HepG2 (cell line): ENCODE data around the gene OTOP3. TPM values are rescaled to one million over a fixed set of nuclear protein-coding genes. Genes with fewer than 3 reads are reported as not detected.

Source experiments
- AKAP8 ChIP-seq: sonication (generic); formaldehyde crosslinking; IDR thresholded peaks from 2 replicates; pipeline ENCODE4 v1.5.1; 2020; ENCODE audit warnings: mild to moderate bottlenecking, missing genetic modification reagents
- ARID4A ChIP-seq: sonication (generic); formaldehyde crosslinking; IDR thresholded peaks from 2 replicates; pipeline ENCODE4 v1.5.0; 2020; ENCODE audit warnings: mild to moderate bottlenecking, missing genetic modification reagents, borderline replicate concordance
- BHLHE40 ChIP-seq: IDR thresholded peaks from 2 replicates; pipeline ENCODE4 v1.6.1; 2011; ENCODE audit warnings: low read length, improper control_type of control experiment
- CCAR2 ChIP-seq: fragments of 200-400 bp; formaldehyde crosslinking; optimal IDR thresholded peaks from 2 replicates; pipeline ENCODE3; 2018; ENCODE audit warnings: low read depth, mild to moderate bottlenecking, low read length, moderate library complexity
- DR1 ChIP-seq: sonication (generic); formaldehyde crosslinking; IDR thresholded peaks from 2 replicates; pipeline ENCODE4 v1.8.0; 2021; ENCODE audit warnings: mild to moderate bottlenecking, missing genetic modification reagents, inconsistent platforms
- ERF ChIP-seq: IDR thresholded peaks from 2 replicates; pipeline ENCODE4 v1.6.1; 2018; ENCODE audit warnings: missing biosample characterization, missing genetic modification reagents
- JUN ChIP-seq: sonication (generic); formaldehyde crosslinking; IDR thresholded peaks from 2 replicates; pipeline ENCODE4 v1.4.0; 2020; ENCODE audit warnings: mild to moderate bottlenecking, missing genetic modification reagents
- NFATC3 ChIP-seq: sonication (generic); formaldehyde crosslinking; IDR thresholded peaks from 2 replicates; pipeline ENCODE4 v1.5.1; 2020; ENCODE audit warnings: mild to moderate bottlenecking, missing genetic modification reagents
- NRL ChIP-seq: sonication (generic); formaldehyde crosslinking; IDR thresholded peaks from 2 replicates; pipeline ENCODE4 v1.5.0; 2020; ENCODE audit warnings: missing genetic modification reagents, mild to moderate bottlenecking, moderate library complexity, borderline replicate concordance
- SMYD3 ChIP-seq: sonication (generic); formaldehyde crosslinking; IDR thresholded peaks from 2 replicates; pipeline ENCODE4 v1.8.1; 2023; ENCODE audit warnings: mild to moderate bottlenecking, missing genetic modification reagents
- SOX6 ChIP-seq, 2 experiments: fragments of 450-650 bp in 1 of 2; sonication (generic) in 1 of 2; formaldehyde crosslinking in 1 of 2; IDR thresholded peaks; 2 replicates each; pipeline versions ENCODE4 v1.4.0 to v1.6.1; 2017 to 2020; ENCODE audit warnings: antibody characterized with exemption in 1 of 2, mild to moderate bottlenecking in 1 of 2, missing genetic modification reagents in 1 of 2
- SP1 ChIP-seq, 2 experiments: fragments of 450-650 bp in 1 of 2; sonication (generic) in 1 of 2; formaldehyde crosslinking in 1 of 2; IDR thresholded peaks; 2 replicates each; pipeline versions ENCODE4 v1.4.0 to v1.6.1; 2016 to 2020; ENCODE audit warnings: missing genetic modification reagents in 1 of 2
- SP140L ChIP-seq: sonication (generic); formaldehyde crosslinking; IDR thresholded peaks from 2 replicates; pipeline ENCODE4 v1.4.0; 2020; ENCODE audit warnings: missing genetic modification reagents, borderline replicate concordance
- SP4 ChIP-seq: sonication (generic); formaldehyde crosslinking; IDR thresholded peaks from 2 replicates; pipeline ENCODE4 v1.8.1; 2023; ENCODE audit warnings: mild to moderate bottlenecking, missing genetic modification reagents
- TAF15 ChIP-seq: fragments of 200-400 bp; formaldehyde crosslinking; IDR thresholded peaks from one replicate; pipeline ENCODE4 v1.6.1; 2018; ENCODE audit warnings: mild to moderate bottlenecking, low read depth, low read length; ENCODE audit not compliant: poor library complexity, severe bottlenecking
- ZBTB3 ChIP-seq: sonication (generic); formaldehyde crosslinking; IDR thresholded peaks from 2 replicates; pipeline ENCODE4 v1.4.0; 2020; ENCODE audit warnings: low read depth, mild to moderate bottlenecking, moderate library complexity, missing genetic modification reagents, borderline replicate concordance
- ZMAT5 ChIP-seq: sonication (generic); formaldehyde crosslinking; IDR thresholded peaks from 2 replicates; pipeline ENCODE4 v1.5.0; 2020; ENCODE audit warnings: mild to moderate bottlenecking, low read depth, missing genetic modification reagents, borderline replicate concordance
- ZNF773 ChIP-seq: sonication (generic); formaldehyde crosslinking; IDR thresholded peaks from 2 replicates; pipeline ENCODE4 v1.4.0; 2020; ENCODE audit warnings: missing genetic modification reagents, borderline replicate concordance
- polyA plus RNA-seq, 8 experiments: library from polyadenylated mRNA; depleted of rRNA in 3 of 8; stranded (reverse) in 7 of 8; unstranded in 1 of 8; fragments of >200 nt; fragmentation: Illumina TruSeq in 4 of 8; extraction: Trizol in 4 of 8; gene quantifications; 2 replicates each; pipeline versions ENCODE4 v1.2.1 to v1.2.3, GENCODE V29; 2011 to 2016; ENCODE audit warnings: low read depth in 4 of 8, missing spikeins in 1 of 8, mixed read lengths in 1 of 8; ENCODE audit not compliant: insufficient read depth in 1 of 8
- total RNA-seq, 5 experiments: library from RNA; depleted of rRNA; stranded (reverse); fragments of >200 nt; fragmentation: Illumina TruSeq; extraction: Trizol; gene quantifications; 2 replicates each; pipeline ENCODE4 v1.2.3, GENCODE V29; 2016; ENCODE audit warnings: low read depth in 1 of 5
- TF ChIP-seq, protein P1 (sequence below): sonication (generic); formaldehyde crosslinking; IDR thresholded peaks from 2 replicates; pipeline ENCODE4 v1.4.0; 2020; ENCODE audit warnings: missing genetic modification reagents
- TF ChIP-seq, protein P2 (sequence below): sonication (generic); formaldehyde crosslinking; IDR thresholded peaks from 2 replicates; pipeline ENCODE4 v1.5.0; 2020; ENCODE audit warnings: mild to moderate bottlenecking, missing genetic modification reagents, moderate library complexity

Gene OTOP3
- total and polyA plus RNA-seq, 2 of the 13 experiments (the other 11 are each of a cell fraction or from before 2014, with no cell fraction given) = not detected

DNA sequence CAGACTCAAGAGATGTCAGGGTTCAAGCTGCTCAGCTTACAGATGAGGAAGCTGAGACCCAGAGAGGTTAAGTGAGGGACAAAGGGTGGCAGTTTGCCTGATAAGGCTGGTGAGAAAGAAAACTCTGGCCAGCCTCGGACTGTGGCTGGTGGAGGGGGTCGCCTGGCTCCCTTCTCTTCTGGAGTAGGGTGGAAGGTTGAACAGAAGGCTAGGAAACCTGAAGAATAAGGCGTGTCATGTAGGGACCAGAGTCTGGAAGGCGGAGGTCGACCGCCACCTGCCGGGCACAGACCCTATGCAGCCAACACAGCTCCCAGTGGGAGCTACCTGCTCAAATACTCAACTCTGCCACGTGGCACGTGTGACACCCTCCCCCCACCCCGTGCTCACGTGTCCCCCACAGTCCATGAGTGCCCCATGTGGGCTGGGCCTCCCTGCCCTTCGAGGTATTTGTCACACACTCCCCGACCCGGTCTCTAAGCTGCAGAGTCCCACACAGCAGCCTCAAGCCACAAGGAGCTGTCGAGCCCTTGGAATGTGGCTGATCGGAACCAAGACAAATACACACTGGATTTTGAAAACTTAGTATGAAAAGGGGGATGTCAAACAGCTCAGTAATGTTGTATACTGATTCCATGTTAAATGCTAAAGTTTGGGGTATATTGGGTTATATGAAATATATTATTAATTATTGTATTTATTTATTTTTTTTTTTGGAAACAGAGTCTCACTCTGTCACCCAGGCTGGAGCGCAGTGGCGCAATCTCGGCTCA, 25.1 kb downstream of the OTOP3 start (continued):
- no peak for TF ChIP-seq SOX6 (IDR thresholded peaks at IDR 0.05)
- peak; percentile 63 for TF ChIP-seq SOX6 (CRISPR knock-in tag; IDR thresholded peaks at IDR 0.05)
- no peak for TF ChIP-seq SP1 (IDR thresholded peaks at IDR 0.05)
- TF ChIP-seq SP1 (CRISPR knock-in tag; IDR thresholded peaks at IDR 0.05) = peak; percentile 71; the same call in 1 of the 2 replicates
- TF ChIP-seq AKAP8 = no peak
- TF ChIP-seq TAF15 = no peak
- TF ChIP-seq CCAR2 = no peak
- TF ChIP-seq NFATC3 (CRISPR knock-in tag) = peak; percentile 98
- peak; percentile 70; the same call in 1 of the 2 replicates for TF ChIP-seq ARID4A (CRISPR knock-in tag)
- TF ChIP-seq, protein P1, sequence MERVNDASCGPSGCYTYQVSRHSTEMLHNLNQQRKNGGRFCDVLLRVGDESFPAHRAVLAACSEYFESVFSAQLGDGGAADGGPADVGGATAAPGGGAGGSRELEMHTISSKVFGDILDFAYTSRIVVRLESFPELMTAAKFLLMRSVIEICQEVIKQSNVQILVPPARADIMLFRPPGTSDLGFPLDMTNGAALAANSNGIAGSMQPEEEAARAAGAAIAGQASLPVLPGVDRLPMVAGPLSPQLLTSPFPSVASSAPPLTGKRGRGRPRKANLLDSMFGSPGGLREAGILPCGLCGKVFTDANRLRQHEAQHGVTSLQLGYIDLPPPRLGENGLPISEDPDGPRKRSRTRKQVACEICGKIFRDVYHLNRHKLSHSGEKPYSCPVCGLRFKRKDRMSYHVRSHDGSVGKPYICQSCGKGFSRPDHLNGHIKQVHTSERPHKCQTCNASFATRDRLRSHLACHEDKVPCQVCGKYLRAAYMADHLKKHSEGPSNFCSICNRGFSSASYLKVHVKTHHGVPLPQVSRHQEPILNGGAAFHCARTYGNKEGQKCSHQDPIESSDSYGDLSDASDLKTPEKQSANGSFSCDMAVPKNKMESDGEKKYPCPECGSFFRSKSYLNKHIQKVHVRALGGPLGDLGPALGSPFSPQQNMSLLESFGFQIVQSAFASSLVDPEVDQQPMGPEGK (CRISPR knock-in tag) = peak; percentile 91
- TF ChIP-seq ERF (CRISPR knock-in tag) = peak; percentile 55; the same call in 1 of the 2 replicates
- TF ChIP-seq ZBTB3 (CRISPR knock-in tag) = no peak
- 0 out of 2 replicates have a peak, but pooled peaks have one; percentile 34 for TF ChIP-seq SP140L (CRISPR knock-in tag)
- TF ChIP-seq SP4 = peak; percentile 74
- TF ChIP-seq SMYD3 = 0 out of 2 replicates have a peak, but pooled peaks have one; percentile 59
- TF ChIP-seq ZMAT5 (CRISPR knock-in tag) = no peak
- 0 out of 2 replicates have a peak, but pooled peaks have one; percentile 51 for TF ChIP-seq JUN (CRISPR knock-in tag)
- peak; percentile 46; the same call in 1 of the 2 replicates for TF ChIP-seq DR1 (CRISPR knock-in tag)
- TF ChIP-seq NRL (CRISPR knock-in tag) = 0 out of 2 replicates have a peak, but pooled peaks have one; percentile 41
- peak; percentile 72; the same call in 1 of the 2 replicates for TF ChIP-seq ZNF773 (CRISPR knock-in tag)
- TF ChIP-seq, protein P2, sequence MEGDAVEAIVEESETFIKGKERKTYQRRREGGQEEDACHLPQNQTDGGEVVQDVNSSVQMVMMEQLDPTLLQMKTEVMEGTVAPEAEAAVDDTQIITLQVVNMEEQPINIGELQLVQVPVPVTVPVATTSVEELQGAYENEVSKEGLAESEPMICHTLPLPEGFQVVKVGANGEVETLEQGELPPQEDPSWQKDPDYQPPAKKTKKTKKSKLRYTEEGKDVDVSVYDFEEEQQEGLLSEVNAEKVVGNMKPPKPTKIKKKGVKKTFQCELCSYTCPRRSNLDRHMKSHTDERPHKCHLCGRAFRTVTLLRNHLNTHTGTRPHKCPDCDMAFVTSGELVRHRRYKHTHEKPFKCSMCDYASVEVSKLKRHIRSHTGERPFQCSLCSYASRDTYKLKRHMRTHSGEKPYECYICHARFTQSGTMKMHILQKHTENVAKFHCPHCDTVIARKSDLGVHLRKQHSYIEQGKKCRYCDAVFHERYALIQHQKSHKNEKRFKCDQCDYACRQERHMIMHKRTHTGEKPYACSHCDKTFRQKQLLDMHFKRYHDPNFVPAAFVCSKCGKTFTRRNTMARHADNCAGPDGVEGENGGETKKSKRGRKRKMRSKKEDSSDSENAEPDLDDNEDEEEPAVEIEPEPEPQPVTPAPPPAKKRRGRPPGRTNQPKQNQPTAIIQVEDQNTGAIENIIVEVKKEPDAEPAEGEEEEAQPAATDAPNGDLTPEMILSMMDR (CRISPR knock-in tag) = peak; percentile 94
- TF ChIP-seq BHLHE40 = peak; percentile 100
